Measurements from ENCODE around the gene XYLT1.
"Not testable (repeated sequence)": the region's sequence is repeated elsewhere in the genome, so short reads cannot be mapped to it uniquely, and the experiment has no call there.

Gene XYLT1

GRCh38 chr16:17483351-17483750 lies 12.6 kb upstream of the XYLT1 start:
- DNase-seq (ENCODE audit: low read depth): no peak

DNA sequence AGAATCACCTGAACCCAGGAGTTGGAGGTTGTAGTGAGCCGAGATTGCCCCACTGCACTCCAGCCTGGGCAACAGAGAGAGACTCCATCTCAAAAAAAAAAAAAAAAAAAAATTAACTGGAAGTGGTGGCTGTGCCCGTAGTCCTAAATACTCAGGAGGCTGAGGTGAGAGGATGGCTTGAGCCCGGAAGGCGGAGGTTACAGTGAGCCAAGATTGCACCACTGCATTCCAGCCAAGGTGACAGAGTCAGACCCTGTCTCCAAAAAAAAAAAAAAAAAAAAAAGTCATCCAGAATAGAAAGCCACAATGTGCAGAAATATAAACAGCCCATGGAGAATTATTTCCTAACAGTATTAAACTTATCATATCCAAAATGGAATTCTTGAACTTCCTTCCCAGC lies 11.6 kb upstream of the XYLT1 start:
- DNase-seq (ENCODE audit: low read depth): not testable (repeated sequence)

- DNase-seq (ENCODE audit: low read depth): no peak
These were observed 11.0 kb upstream of the XYLT1 start for GRCh38 chr16:17481736-17482135.

GRCh38 chr16:17477260-17477545 lies 6.4 kb upstream of the XYLT1 start:
- DNase-seq (ENCODE audit: low read depth): not testable (repeated sequence)

DNA sequence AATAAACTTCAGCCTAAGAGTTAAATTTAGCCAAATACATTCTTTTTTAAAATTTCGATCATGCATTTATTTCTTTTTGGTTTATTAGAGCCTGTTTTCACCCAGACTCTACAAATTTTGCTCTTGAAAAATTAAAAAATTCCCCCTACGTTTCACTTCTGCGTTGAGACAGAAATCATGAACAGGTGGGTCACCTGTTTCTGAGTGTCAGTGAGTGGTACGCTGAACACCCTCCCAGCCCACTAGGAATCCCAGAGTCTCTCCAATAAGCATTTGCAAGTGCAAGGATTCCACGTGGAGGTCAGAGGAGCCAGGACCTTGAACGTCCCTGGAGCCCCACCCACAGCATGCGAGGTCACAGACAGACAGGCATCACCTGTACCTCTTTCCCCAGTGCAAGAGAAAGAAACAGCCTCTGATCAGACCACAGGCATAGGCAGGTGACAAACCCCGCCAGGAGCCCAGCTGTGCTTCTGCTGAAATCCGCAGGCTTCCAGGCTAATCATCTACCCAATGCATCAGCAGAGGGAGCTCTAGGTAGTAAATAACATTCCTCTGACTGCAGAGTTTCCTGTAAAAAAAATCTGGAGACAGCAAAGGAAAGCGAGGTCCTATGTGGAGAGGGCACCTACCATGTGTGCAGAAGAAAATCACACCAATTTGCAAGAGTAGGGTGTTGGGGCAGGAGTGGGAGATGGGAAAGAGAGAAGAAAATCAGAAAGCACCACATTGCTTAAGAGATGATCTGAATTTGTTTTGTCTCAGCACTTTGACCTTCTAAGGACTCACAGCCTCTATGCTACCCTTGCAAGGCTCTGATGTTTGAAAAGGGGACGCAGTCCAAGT lies 5.9 kb upstream of the XYLT1 start:
- peak; percentile 51 for DNase-seq (ENCODE audit: low read depth)

GRCh38 chr16:17475104-17475503 lies 4.3 kb upstream of the XYLT1 start:
- DNase-seq (ENCODE audit: low read depth): no peak

DNA sequence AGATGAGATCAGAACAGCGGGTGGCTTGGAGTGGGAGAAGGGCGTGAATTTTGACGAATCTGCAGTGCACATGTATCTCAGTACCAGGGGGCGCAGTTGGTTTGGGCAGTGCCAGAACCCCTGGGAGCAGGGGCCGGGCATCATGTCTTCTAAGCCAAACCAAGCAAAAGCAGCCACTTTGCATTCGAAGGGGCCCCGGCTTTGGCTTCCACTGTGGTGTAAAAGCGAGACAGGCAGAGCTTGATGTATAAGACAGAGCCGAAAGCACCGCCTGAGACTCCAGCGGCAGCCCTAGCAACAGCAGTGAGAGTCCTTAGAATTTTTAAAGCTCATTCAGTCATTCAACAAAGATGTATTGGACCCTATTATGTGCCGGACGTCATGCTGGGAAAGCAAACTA lies 3.8 kb upstream of the XYLT1 start:
- no peak for DNase-seq (ENCODE audit: low read depth)

DNA sequence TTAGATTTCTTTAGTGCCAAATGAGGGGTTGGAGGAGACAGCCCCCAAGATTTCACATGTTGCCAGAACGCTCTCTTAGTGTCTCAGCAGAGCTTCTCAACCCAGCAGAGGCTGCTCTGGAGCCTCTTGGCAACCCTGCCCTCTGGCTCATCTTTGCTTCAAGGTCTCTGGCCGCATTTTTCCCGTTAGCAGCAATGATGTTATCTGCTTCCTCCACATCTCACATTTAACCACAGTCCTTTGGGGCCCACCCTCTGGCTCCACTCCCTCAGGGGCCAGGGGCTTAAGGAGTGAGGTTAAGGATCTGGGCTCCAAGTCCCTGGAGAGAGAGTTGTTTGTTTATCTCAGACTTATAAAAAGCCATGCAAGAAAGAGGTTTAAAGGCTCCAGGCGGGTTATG lies 3.3 kb upstream of the XYLT1 start:
- no peak for DNase-seq (ENCODE audit: low read depth)

GRCh38 chr16:17471719-17472461 lies 1.1 kb upstream of the XYLT1 start:
- DNase-seq (ENCODE audit: low read depth): peak; percentile 77

DNA sequence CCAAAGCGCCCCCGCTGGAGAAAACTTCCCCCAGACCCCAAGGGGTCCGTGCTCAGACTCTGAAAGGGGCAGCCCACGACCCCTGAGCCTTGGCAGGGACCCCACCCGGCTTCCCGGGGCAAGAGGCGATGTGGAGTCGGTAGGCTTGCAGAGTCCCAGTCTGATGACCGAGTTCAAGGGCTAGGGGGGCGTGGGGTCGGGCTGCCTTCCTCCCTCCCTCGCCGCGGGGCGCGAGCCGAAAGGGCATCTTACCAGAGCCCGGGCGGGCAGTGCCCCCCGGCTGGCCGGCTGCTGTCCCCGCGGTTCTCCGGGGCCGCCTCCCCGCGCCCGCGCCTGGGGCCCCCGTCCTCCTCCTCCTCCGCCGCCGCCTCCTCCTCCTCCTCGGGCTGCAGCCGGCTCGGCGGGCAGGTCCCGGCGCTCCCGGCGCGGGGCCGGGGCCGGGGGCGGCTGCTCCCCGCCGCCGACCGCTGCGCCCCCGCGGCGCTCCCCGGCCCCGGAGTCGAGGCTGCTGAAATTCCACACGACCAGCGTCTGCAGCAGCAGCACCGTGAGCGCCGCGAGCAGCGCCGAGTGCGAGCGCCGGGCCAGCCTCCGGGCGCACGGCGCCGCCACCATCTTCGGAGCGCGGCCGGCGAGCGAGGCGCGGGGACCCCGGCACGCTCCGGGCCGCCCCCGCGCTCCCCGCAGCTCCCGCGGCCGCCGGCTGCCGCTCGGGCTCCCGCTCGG lies 415 bp downstream of the XYLT1 start:
- no peak for DNase-seq (ENCODE audit: low read depth)

DNA sequence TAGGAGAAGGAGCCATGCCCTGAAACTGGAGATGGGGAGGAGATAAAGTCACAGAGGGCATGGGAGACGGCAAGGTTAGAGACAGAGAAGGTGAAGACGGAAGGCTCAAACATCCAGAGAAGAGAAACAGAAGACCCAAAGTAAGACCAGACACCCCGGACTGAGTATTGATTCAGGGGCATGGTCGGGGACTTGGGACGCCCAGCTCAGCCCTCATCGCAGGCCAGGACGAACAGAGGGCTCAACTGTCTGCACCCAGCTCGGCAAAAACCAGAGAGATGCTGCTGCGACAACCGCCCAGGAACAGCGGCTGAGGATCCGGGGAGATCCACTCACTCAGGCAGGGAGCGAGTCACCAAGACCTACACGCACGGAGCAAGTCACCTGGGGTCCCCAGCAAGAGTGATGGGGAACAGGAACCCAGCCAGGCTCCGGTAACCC lies 999 bp downstream of the XYLT1 start:
- no peak for DNase-seq (ENCODE audit: low read depth)

DNA sequence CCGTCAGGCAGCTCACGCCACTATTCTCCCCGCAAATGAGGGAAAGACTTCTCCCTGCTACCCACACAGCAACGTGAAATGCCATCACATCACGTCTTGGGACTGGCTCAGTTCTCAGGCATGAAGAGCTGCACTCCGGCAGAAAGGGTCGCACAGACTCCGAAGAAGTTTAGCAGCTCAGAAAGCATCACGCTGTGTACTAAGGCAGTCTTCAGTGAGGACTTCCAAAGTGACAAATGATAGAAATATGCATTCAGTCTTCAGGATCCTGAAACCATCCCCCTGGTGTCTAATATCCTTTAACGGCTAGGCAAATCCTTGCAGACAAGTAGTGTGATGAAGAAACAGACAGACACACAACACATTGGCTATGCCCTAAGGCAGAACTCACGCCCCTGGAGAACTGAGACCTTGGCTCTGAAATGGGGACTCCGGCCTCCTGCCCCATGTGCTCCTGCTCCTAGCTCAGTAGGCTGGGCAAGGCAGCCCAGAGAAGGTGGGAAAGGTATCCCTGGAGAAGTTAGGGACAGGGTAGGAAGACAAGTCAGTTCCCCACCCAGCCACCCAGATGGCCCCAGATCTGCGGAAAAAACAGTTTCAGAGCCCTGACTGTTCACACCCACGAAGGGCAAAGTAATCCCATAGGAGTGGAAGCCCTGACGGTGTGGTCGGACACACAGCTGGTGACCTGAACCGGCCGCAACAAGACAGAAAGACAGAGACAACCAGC lies 1.6 kb downstream of the XYLT1 start:
- peak; percentile 56 for DNase-seq (ENCODE audit: low read depth)

GRCh38 chr16:17468611-17469010 lies 2.1 kb downstream of the XYLT1 start:
- DNase-seq (ENCODE audit: low read depth): no peak

GRCh38 chr16:17467923-17468540 lies 2.7 kb downstream of the XYLT1 start:
- peak; percentile 64 for DNase-seq (ENCODE audit: low read depth)

DNA sequence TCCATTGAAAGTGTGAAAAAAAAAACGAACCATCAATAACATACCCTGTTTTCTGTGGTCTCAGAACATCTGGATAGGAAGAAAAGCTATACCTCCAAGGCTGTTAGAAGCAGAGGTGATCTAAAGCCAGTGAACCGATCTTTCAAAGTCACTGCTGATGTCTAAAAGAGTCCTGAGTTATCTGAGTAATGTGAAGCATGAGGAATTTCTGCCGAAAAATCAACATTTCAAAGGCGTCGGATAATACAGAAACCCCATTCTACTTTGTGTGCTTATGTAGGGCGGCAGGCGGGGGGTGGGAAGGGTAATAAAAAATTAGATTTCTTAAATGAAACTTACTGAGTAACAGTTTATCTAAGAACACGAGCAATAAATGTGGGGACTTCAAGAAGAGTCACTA lies 3.9 kb downstream of the XYLT1 start:
- no peak for DNase-seq (ENCODE audit: low read depth)

DNA sequence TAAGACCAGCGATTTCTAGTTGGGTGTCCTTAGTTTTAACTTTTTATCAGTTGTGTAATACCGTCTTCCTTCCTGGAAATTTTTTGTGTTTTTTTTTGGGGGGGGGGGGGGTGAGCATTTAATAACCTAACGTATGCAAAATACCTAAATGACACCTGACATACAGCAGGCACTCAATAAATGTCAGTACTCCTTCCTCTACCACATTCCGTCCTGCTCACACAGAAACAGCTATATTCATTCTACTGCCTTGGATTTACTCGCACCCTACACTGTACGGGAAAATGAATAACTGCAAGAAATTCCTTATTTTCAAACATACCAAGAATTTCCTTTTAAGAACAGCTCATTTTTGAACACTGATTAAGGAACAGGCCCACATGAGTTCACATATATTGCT lies 5.3 kb downstream of the XYLT1 start:
- no peak for DNase-seq (ENCODE audit: low read depth)

GRCh38 chr16:17463335-17463734 lies 7.4 kb downstream of the XYLT1 start:
- no peak for DNase-seq (ENCODE audit: low read depth)

- DNase-seq (ENCODE audit: low read depth): no peak
These were observed 8.6 kb downstream of the XYLT1 start for GRCh38 chr16:17461951-17462729.

- DNase-seq (ENCODE audit: low read depth): no peak
These were observed 9.9 kb downstream of the XYLT1 start for GRCh38 chr16:17460890-17461289.

DNA sequence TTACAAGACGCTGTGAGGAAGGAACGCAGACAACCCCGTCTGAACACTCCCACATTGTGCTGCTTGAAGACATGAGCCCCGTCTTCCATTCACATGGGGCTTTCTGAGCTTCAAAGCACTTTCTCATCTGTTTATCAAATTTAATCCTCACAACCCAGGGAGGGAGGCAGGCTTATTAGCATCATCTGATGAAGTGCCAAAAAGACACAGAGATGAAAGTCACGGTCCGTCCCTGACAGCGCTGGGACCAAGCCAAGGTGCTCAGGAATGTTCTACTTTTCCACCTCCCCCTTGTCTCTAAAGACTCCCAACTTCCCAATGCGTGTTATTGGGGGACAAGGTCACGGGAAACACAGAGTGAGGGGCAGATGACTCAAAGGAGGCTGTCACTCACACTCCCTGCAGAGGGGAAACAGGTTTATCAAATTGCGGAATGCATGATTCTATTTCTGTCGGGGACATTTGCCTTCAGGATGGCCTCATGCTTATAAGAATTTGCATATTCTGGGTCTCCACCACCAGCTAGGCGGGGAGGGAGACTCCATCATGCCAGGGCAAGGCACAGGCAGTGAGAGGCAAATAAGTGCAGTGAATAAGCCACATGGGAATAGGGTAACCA lies 10.7 kb downstream of the XYLT1 start:
- no peak for DNase-seq (ENCODE audit: low read depth)

- no peak for DNase-seq (ENCODE audit: low read depth)
These were observed 12.8 kb downstream of the XYLT1 start for GRCh38 chr16:17457997-17458396.

Data from stromal cell of bone marrow (primary cell).